Activated T-helper 1 cell treated with anti-CD3 and anti-CD28 coated beads, Interleukin-12 subunit alpha, Interleukin-12 subunit beta, Interleukin-2, Interleukin-4 antibody, amounts not matched to agents 30 ng/mL and 10 ng/mL and 1 ng/mL, durations not matched to agents 14 hours and 24 hours and 36 hours (primary cell): ENCODE results near the gene FBN3. TPM values are rescaled to one million over a fixed set of nuclear protein-coding genes. Genes with fewer than 3 reads are reported as not detected.

Source experiments
- DNase-seq: peaks from one replicate; pipeline ENCODE4 v3.0.0; 2021; ENCODE audit warnings: low spot score
- H3K27ac Mint-ChIP-seq: one replicate; pipeline ENCODE4 v1.8.0; 2021; ENCODE audit warnings: mild to moderate bottlenecking, mixed read lengths
- H3K27me3 Mint-ChIP-seq: one replicate; pipeline ENCODE4 v1.8.0; 2022; ENCODE audit warnings: mild to moderate bottlenecking, moderate library complexity, mixed read lengths; ENCODE audit not compliant: insufficient read depth
- H3K36me3 Mint-ChIP-seq: one replicate; pipeline ENCODE4 v1.8.0; 2021; ENCODE audit warnings: low read depth, mixed read lengths
- H3K4me1 Mint-ChIP-seq: one replicate; pipeline ENCODE4 v1.8.0; 2021; ENCODE audit warnings: low read depth, mixed read lengths
- H3K4me3 Mint-ChIP-seq: one replicate; pipeline ENCODE4 v1.8.0; 2021; ENCODE audit warnings: mild to moderate bottlenecking, moderate library complexity, mixed read lengths
- H3K9me3 Mint-ChIP-seq: one replicate; pipeline ENCODE4 v1.8.0; 2021; ENCODE audit warnings: mixed read lengths
- intact Hi-C: fragments of 100-400 bp; cut with micrococcal nuclease; formaldehyde crosslinking; loops from one replicate; pipeline ENCODE4 v1.15.1; 2024
- total RNA-seq: library from RNA; stranded (reverse); gene quantifications from 2 replicates; pipeline ENCODE4 v1.2.3, GENCODE V29; 2022

FBN3 gene
- total RNA-seq, 1 donor from 2014 or later = not detected

- no peaks in the 10 kb centered on the region for H3K9me3 Mint-ChIP-seq
- intact Hi-C loops = no loop called here
- no peak overlapping the region for H3K4me3 Mint-ChIP-seq
- no peak overlapping the region for H3K27ac Mint-ChIP-seq
- H3K4me1 Mint-ChIP-seq = no peaks in the 10 kb centered on the region
- H3K27me3 Mint-ChIP-seq = peaks cover 8% of the 10 kb centered on the region
- no peaks in the 10 kb centered on the region for H3K36me3 Mint-ChIP-seq
- DNase-seq = no peak
Measured at GRCh38 chr19:8143041-8143440, 6.4 kb downstream of the FBN3 start.

GRCh38 chr19:8142513-8142900 lies 6.9 kb downstream of the FBN3 start:
- H3K4me1 Mint-ChIP-seq = no peaks in the 10 kb centered on the region
- no peak overlapping the region for H3K27ac Mint-ChIP-seq
- no peak overlapping the region for H3K4me3 Mint-ChIP-seq
- no peaks in the 10 kb centered on the region for H3K36me3 Mint-ChIP-seq
- no peak for DNase-seq
- intact Hi-C loops = no loop called here
- no peaks in the 10 kb centered on the region for H3K9me3 Mint-ChIP-seq
- peaks cover 3% of the 10 kb centered on the region for H3K27me3 Mint-ChIP-seq

- intact Hi-C loops = no loop called here
- Mint-ChIP-seq H3K9me3 (no peaks in the 10 kb centered on the region), H3K27ac (no peak overlapping the region), H3K4me1 (no peaks in the 10 kb centered on the region), H3K36me3 (no peaks in the 10 kb centered on the region), H3K27me3 (peaks cover 3% of the 10 kb centered on the region), H3K4me3 (no peak overlapping the region)
- DNase-seq = no peak
Measured at GRCh38 chr19:8141726-8142512, 7.5 kb downstream of the FBN3 start.

- no peaks in the 10 kb centered on the region for H3K4me1 Mint-ChIP-seq
- no peaks in the 10 kb centered on the region for H3K36me3 Mint-ChIP-seq
- no peak for DNase-seq
- H3K27ac Mint-ChIP-seq = no peak overlapping the region
- intact Hi-C loops = no loop called here
- H3K9me3 Mint-ChIP-seq = no peaks in the 10 kb centered on the region
- no peaks in the 10 kb centered on the region for H3K27me3 Mint-ChIP-seq
- H3K4me3 Mint-ChIP-seq = no peak overlapping the region
Measured at GRCh38 chr19:8138201-8138600, 11.2 kb downstream of the FBN3 start.

GRCh38 chr19:8137425-8137824 lies 12.0 kb downstream of the FBN3 start:
- Mint-ChIP-seq H3K27me3 (no peaks in the 10 kb centered on the region), H3K4me1 (no peaks in the 10 kb centered on the region), H3K4me3 (no peak overlapping the region), H3K36me3 (no peaks in the 10 kb centered on the region), H3K9me3 (no peaks in the 10 kb centered on the region), H3K27ac (no peak overlapping the region)
- no peak for DNase-seq
- intact Hi-C loops = no loop called here

GRCh38 chr19:8135946-8136618 lies 13.3 kb downstream of the FBN3 start:
- Mint-ChIP-seq H3K27ac (no peak overlapping the region), H3K4me1 (no peaks in the 10 kb centered on the region), H3K9me3 (no peaks in the 10 kb centered on the region), H3K4me3 (no peak overlapping the region), H3K36me3 (no peaks in the 10 kb centered on the region), H3K27me3 (no peaks in the 10 kb centered on the region)
- no peak for DNase-seq
- intact Hi-C loops = no loop called here

- Mint-ChIP-seq H3K4me3 (no peak overlapping the region), H3K27ac (no peak overlapping the region), H3K36me3 (no peaks in the 10 kb centered on the region), H3K27me3 (no peaks in the 10 kb centered on the region), H3K4me1 (no peaks in the 10 kb centered on the region), H3K9me3 (no peaks in the 10 kb centered on the region)
- intact Hi-C loops = no loop called here
- DNase-seq = no peak
Measured at GRCh38 chr19:8132858-8133458, 16.4 kb downstream of the FBN3 start.

GRCh38 chr19:8131517-8131916 lies 17.9 kb downstream of the FBN3 start:
- Mint-ChIP-seq H3K27me3 (no peaks in the 10 kb centered on the region), H3K4me3 (no peak overlapping the region), H3K9me3 (no peaks in the 10 kb centered on the region), H3K27ac (no peak overlapping the region), H3K4me1 (no peaks in the 10 kb centered on the region), H3K36me3 (no peaks in the 10 kb centered on the region)
- no peak for DNase-seq
- intact Hi-C loops = no loop called here

GRCh38 chr19:8129061-8129618 lies 20.3 kb downstream of the FBN3 start:
- Mint-ChIP-seq H3K36me3 (no peaks in the 10 kb centered on the region), H3K4me1 (no peaks in the 10 kb centered on the region), H3K27ac (no peak overlapping the region), H3K4me3 (no peak overlapping the region), H3K27me3 (no peaks in the 10 kb centered on the region), H3K9me3 (no peaks in the 10 kb centered on the region)
- intact Hi-C loops = no loop called here
- DNase-seq = no peak

GRCh38 chr19:8128551-8128950 lies 20.8 kb downstream of the FBN3 start:
- no peaks in the 10 kb centered on the region for H3K4me1 Mint-ChIP-seq
- H3K9me3 Mint-ChIP-seq = no peaks in the 10 kb centered on the region
- no peak for DNase-seq
- no peak overlapping the region for H3K4me3 Mint-ChIP-seq
- no peaks in the 10 kb centered on the region for H3K27me3 Mint-ChIP-seq
- no peak overlapping the region for H3K27ac Mint-ChIP-seq
- intact Hi-C loops = no loop called here
- H3K36me3 Mint-ChIP-seq = no peaks in the 10 kb centered on the region

- Mint-ChIP-seq H3K9me3 (no peaks in the 10 kb centered on the region), H3K27me3 (no peaks in the 10 kb centered on the region), H3K4me3 (no peak overlapping the region), H3K27ac (no peak overlapping the region), H3K4me1 (no peaks in the 10 kb centered on the region), H3K36me3 (no peaks in the 10 kb centered on the region)
- no peak for DNase-seq
- intact Hi-C loops = no loop called here
Measured at GRCh38 chr19:8127311-8127710, 22.1 kb downstream of the FBN3 start.

GRCh38 chr19:8126511-8126910 lies 22.9 kb downstream of the FBN3 start:
- no peaks in the 10 kb centered on the region for H3K27me3 Mint-ChIP-seq
- H3K9me3 Mint-ChIP-seq = no peaks in the 10 kb centered on the region
- intact Hi-C loops = no loop called here
- H3K36me3 Mint-ChIP-seq = no peaks in the 10 kb centered on the region
- no peak for DNase-seq
- H3K4me3 Mint-ChIP-seq = no peak overlapping the region
- no peak overlapping the region for H3K27ac Mint-ChIP-seq
- H3K4me1 Mint-ChIP-seq = no peaks in the 10 kb centered on the region

GRCh38 chr19:8126008-8126407 lies 23.4 kb downstream of the FBN3 start:
- Mint-ChIP-seq H3K9me3 (no peaks in the 10 kb centered on the region), H3K36me3 (no peaks in the 10 kb centered on the region), H3K4me1 (no peaks in the 10 kb centered on the region), H3K27ac (no peak overlapping the region), H3K27me3 (no peaks in the 10 kb centered on the region), H3K4me3 (no peak overlapping the region)
- intact Hi-C loops = no loop called here
- no peak for DNase-seq
